T-cell (primary cell): ENCODE data around the gene HS6ST1. TPM values are rescaled to one million over a fixed set of nuclear protein-coding genes. Genes with fewer than 3 reads are reported as not detected.

Experiments used
- ATAC-seq, 4 experiments: fragments of 200-7000 bp in 3 of 4; fragments of 150-1000 bp in 1 of 4; cut with Tn5 transposase; replicated peaks in 1 of 4; 1 replicate in 3 of 4; 2 replicates in 1 of 4; pipeline ENCODE4 v1.10.0; 2021; ENCODE audit warnings: moderate library complexity in 3 of 4, mild to moderate bottlenecking in 2 of 4, moderate number of reproducible peaks in 1 of 4
- CTCF ChIA-PET, 2 donors: fragments of 300-600 bp; sonication (Branson Sonifier 250); formaldehyde crosslinking; loops; one replicate each; lab custom pipeline; 2022; ENCODE audit warnings: antibody characterized with exemption in 2 of 2; lab: Charles Lee
- POLR2A ChIA-PET, 2 donors: fragments of 300-600 bp; sonication (Branson Sonifier 250); formaldehyde crosslinking; loops; one replicate each; lab custom pipeline; 2022; ENCODE audit warnings: antibody characterized with exemption in 2 of 2; lab: Charles Lee
- DNase-seq, 35 experiments: peaks; one replicate each; pipeline versions ENCODE4 v3.0.0 to v3.0.0-alpha.2; 2013 to 2023
- H3K27ac ChIP-seq: one replicate; pipeline ENCODE4 v1.5.1; 2013; ENCODE audit warnings: low read length
- H3K27me3 ChIP-seq, 2 experiments: replicated peaks in 1 of 2; 1 replicate in 1 of 2; 2 replicates in 1 of 2; pipeline versions ENCODE4 v1.6.1 to v1.7.0; 2013; ENCODE audit warnings: low read length in 1 of 2, mixed read lengths in 1 of 2; ENCODE audit not compliant: control insufficient read depth in 2 of 2, insufficient read depth in 2 of 2; ENCODE audit errors: extremely low read depth in 1 of 2
- H3K36me3 ChIP-seq, 2 donors: 1 replicate in 1 of 2; 2 replicates in 1 of 2; pipeline versions ENCODE4 v1.6.1 to v1.7.0; 2013; ENCODE audit warnings: low read length in 1 of 2; ENCODE audit not compliant: control insufficient read depth in 2 of 2, insufficient read depth in 1 of 2; ENCODE audit errors: extremely low read depth in 1 of 2
- H3K4me1 ChIP-seq, 2 experiments: 1 replicate in 1 of 2; 2 replicates in 1 of 2; pipeline versions ENCODE4 v1.6.1 to v1.7.0; 2013; ENCODE audit warnings: low read length in 2 of 2, mixed read lengths in 1 of 2; ENCODE audit not compliant: insufficient read depth in 2 of 2, control insufficient read depth in 1 of 2; ENCODE audit errors: extremely low read depth in 1 of 2
- H3K4me3 ChIP-seq, 2 donors: 1 replicate in 1 of 2; 2 replicates in 1 of 2; pipeline versions ENCODE4 v1.5.1 to v1.7.0; 2013; ENCODE audit warnings: mild to moderate bottlenecking in 2 of 2, low read length in 1 of 2, moderate library complexity in 1 of 2; ENCODE audit not compliant: control insufficient read depth in 1 of 2; ENCODE audit errors: extremely low read depth in 1 of 2
- H3K9me3 ChIP-seq: 2 replicates; pipeline ENCODE4 v1.7.0; 2013
- H3K27ac Mint-ChIP-seq, 2 donors: one replicate each; pipeline ENCODE4 v1.8.0; 2020 to 2021; ENCODE audit warnings: mild to moderate bottlenecking in 2 of 2, mixed read lengths in 2 of 2
- H3K27me3 Mint-ChIP-seq, 2 donors: one replicate each; pipeline ENCODE4 v1.8.0; 2021 to 2022; ENCODE audit warnings: mixed read lengths in 2 of 2
- H3K36me3 Mint-ChIP-seq: one replicate; pipeline ENCODE4 v1.8.0; 2021; ENCODE audit warnings: mixed read lengths
- H3K4me1 Mint-ChIP-seq, 3 donors: one replicate each; pipeline ENCODE4 v1.8.0; 2020 to 2022; ENCODE audit warnings: mixed read lengths in 3 of 3, mild to moderate bottlenecking in 1 of 3
- H3K4me3 Mint-ChIP-seq, 3 donors: one replicate each; pipeline ENCODE4 v1.8.0; 2020 to 2022; ENCODE audit warnings: mild to moderate bottlenecking in 3 of 3, mixed read lengths in 3 of 3, moderate library complexity in 3 of 3
- H3K9me3 Mint-ChIP-seq, 3 donors: one replicate each; pipeline ENCODE4 v1.8.0; 2020 to 2022; ENCODE audit warnings: mixed read lengths in 3 of 3
- WGBS: methylation state at CpG from one replicate; pipeline ENCODE4 v1.1.5; 2013; ENCODE audit warnings: missing lambda C conversion rate; ENCODE audit not compliant: insufficient coverage; 5-methylcytosine and 5-hydroxymethylcytosine counted together
- total RNA-seq, 35 experiments: library from RNA in 6 of 35; stranded (reverse) in 6 of 35; fragments of 120-200 nt in 1 of 35; gene quantifications; one replicate each; pipeline versions ENCODE4 v1.2.1 to v1.2.4 and lab custom pipeline; 2013 to 2026

HS6ST1 gene
- total RNA-seq, 5 donors from 2014 or later (not counting 1 experiment from before 2014, with no cell fraction given), result 7.6 to 15.6 (median 15.4) TPM

GRCh38 chr2:128279786-128280157 lies 38.9 kb downstream of the HS6ST1 start:
- CTCF ChIA-PET, result no interaction called here
- H3K27ac Mint-ChIP-seq, result no peak overlapping the region
- no peak for DNase-seq

GRCh38 chr2:128279009-128279408 lies 39.7 kb downstream of the HS6ST1 start:
- H3K36me3 ChIP-seq, result peaks cover 0 to 11% of the 10 kb centered on the region in 2 donors
- no peaks in the 10 kb centered on the region for H3K9me3 ChIP-seq
- Mint-ChIP-seq H3K4me1 (peaks cover 17 to 33% (median 18%) of the 10 kb centered on the region in 3 donors), H3K36me3 (peaks cover 22% of the 10 kb centered on the region), H3K27ac (no peak overlapping the region), H3K27me3 (no peaks in the 10 kb centered on the region), H3K9me3 (peaks cover 5 to 15% (median 14%) of the 10 kb centered on the region in 3 donors), H3K4me3 (no peak overlapping the region)
- DNase-seq (no peak), ATAC-seq (no peak)
- H3K27ac ChIP-seq, result no peak overlapping the region
- no peaks in the 10 kb centered on the region for H3K27me3 ChIP-seq
- no CpG with 5 or more reads among the region's 7 CpGs for WGBS
- H3K4me1 ChIP-seq, result peaks cover 0 to 48% of the 10 kb centered on the region in 2 experiments
- ChIA-PET CTCF (no interaction called here), POLR2A (no interaction called here)
- H3K4me3 ChIP-seq, result no peak overlapping the region

More at GRCh38 chr2:128279786-128280157, 38.9 kb downstream of the HS6ST1 start:
- Mint-ChIP-seq H3K36me3 (peaks cover 16% of the 10 kb centered on the region), H3K4me3 (no peak overlapping the region), H3K9me3 (peaks cover 0 to 10% (median 10%) of the 10 kb centered on the region in 3 donors), H3K27me3 (no peaks in the 10 kb centered on the region), H3K4me1 (peaks cover 13 to 29% (median 15%) of the 10 kb centered on the region in 3 donors)
- ATAC-seq, result peak in 1 of 4 experiments; percentile 19
- H3K4me3 ChIP-seq, result no peak overlapping the region
- H3K4me1 ChIP-seq, result peaks cover 0 to 40% of the 10 kb centered on the region in 2 experiments
- peaks cover 0 to 11% of the 10 kb centered on the region in 2 donors for H3K36me3 ChIP-seq
- POLR2A ChIA-PET, result no interaction called here
- H3K27ac ChIP-seq, result no peak overlapping the region
- no peaks in the 10 kb centered on the region for H3K27me3 ChIP-seq
- H3K9me3 ChIP-seq, result no peaks in the 10 kb centered on the region
- WGBS, result 64% methylated on average over 7 of the region's 11 CpGs

GRCh38 chr2:128277961-128278681 lies 40.5 kb downstream of the HS6ST1 start:
- Histone ChIP-seq H3K27ac (no peak overlapping the region), H3K4me3 (no peak overlapping the region), H3K4me1 (peaks cover 0 to 52% of the 10 kb centered on the region in 2 experiments), H3K27me3 (no peaks in the 10 kb centered on the region), H3K9me3 (no peaks in the 10 kb centered on the region), H3K36me3 (peaks cover 0 to 11% of the 10 kb centered on the region in 2 donors)
- ChIA-PET CTCF (no interaction called here), POLR2A (no interaction called here)
- Mint-ChIP-seq H3K9me3 (peaks cover 6 to 17% (median 16%) of the 10 kb centered on the region in 3 donors), H3K27me3 (no peaks in the 10 kb centered on the region), H3K4me1 (peaks cover 21 to 36% (median 22%) of the 10 kb centered on the region in 3 donors), H3K27ac (no peak overlapping the region), H3K36me3 (peaks cover 24% of the 10 kb centered on the region), H3K4me3 (no peak overlapping the region)
- ATAC-seq, result no peak
- 88% methylated on average over 14 of the region's 14 CpGs for WGBS
- peak in 1 of 35 experiments; percentile 0 for DNase-seq

- no peaks in the 10 kb centered on the region for H3K9me3 ChIP-seq
- H3K4me1 ChIP-seq, result peaks cover 0 to 53% of the 10 kb centered on the region in 2 experiments
- Mint-ChIP-seq H3K4me3 (no peak overlapping the region), H3K27me3 (no peaks in the 10 kb centered on the region), H3K4me1 (peaks cover 18 to 33% (median 20%) of the 10 kb centered on the region in 3 donors), H3K27ac (no peak overlapping the region), H3K9me3 (peaks cover 6 to 17% (median 16%) of the 10 kb centered on the region in 3 donors), H3K36me3 (peaks cover 24% of the 10 kb centered on the region)
- DNase-seq (peak in 1 of 35 experiments; percentile 1), ATAC-seq (no peak)
- ChIA-PET POLR2A (no interaction called here), CTCF (no interaction called here)
- no peaks in the 10 kb centered on the region for H3K27me3 ChIP-seq
- no peak overlapping the region for H3K27ac ChIP-seq
- no peak overlapping the region for H3K4me3 ChIP-seq
- WGBS, result 85% methylated on average over 14 of the region's 17 CpGs
- peaks cover 0 to 8% of the 10 kb centered on the region in 2 donors for H3K36me3 ChIP-seq
Measured at GRCh38 chr2:128276878-128277675, 41.6 kb downstream of the HS6ST1 start.

GRCh38 chr2:128275498-128276045 lies 43.1 kb downstream of the HS6ST1 start:
- no peaks in the 10 kb centered on the region for H3K27me3 Mint-ChIP-seq
- ATAC-seq, result no peak
- H3K9me3 Mint-ChIP-seq, result peaks cover 6 to 17% (median 16%) of the 10 kb centered on the region in 3 donors
- no peak overlapping the region for H3K4me3 ChIP-seq
- DNase-seq, result peak in 1 of 35 experiments; percentile 10
- peaks cover 0 to 10% of the 10 kb centered on the region in 2 donors for H3K36me3 ChIP-seq
- H3K27ac ChIP-seq, result no peak overlapping the region
- no peak overlapping the region for H3K4me3 Mint-ChIP-seq
- peaks cover 0 to 40% of the 10 kb centered on the region in 2 experiments for H3K4me1 ChIP-seq
- no peaks in the 10 kb centered on the region for H3K27me3 ChIP-seq
- H3K36me3 Mint-ChIP-seq, result peaks cover 24% of the 10 kb centered on the region
- POLR2A ChIA-PET, result no interaction called here
- CTCF ChIA-PET, result no interaction called here
- 91% methylated on average over 7 of the region's 14 CpGs for WGBS
- H3K9me3 ChIP-seq, result no peaks in the 10 kb centered on the region
- peaks cover 10 to 20% (median 10%) of the 10 kb centered on the region in 3 donors for H3K4me1 Mint-ChIP-seq
- peak overlapping the region in 1 of 2 donors; percentile 11 for H3K27ac Mint-ChIP-seq

- ATAC-seq, result no peak
- Histone ChIP-seq H3K27me3 (no peaks in the 10 kb centered on the region), H3K27ac (no peak overlapping the region), H3K9me3 (no peaks in the 10 kb centered on the region), H3K4me3 (no peak overlapping the region), H3K36me3 (peaks cover 0 to 10% of the 10 kb centered on the region in 2 donors), H3K4me1 (peaks cover 0 to 27% of the 10 kb centered on the region in 2 experiments)
- DNase-seq, result no peak
- Mint-ChIP-seq H3K9me3 (peaks cover 6 to 17% (median 16%) of the 10 kb centered on the region in 3 donors), H3K4me1 (peaks cover 8 to 10% (median 8%) of the 10 kb centered on the region in 3 donors), H3K36me3 (peaks cover 24% of the 10 kb centered on the region), H3K4me3 (no peak overlapping the region), H3K27ac (no peak overlapping the region), H3K27me3 (no peaks in the 10 kb centered on the region)
- CTCF ChIA-PET, result no interaction called here
- 96% methylated on average over 4 of the region's 6 CpGs for WGBS
- POLR2A ChIA-PET, result no interaction called here
Measured at GRCh38 chr2:128274218-128274617, 44.5 kb downstream of the HS6ST1 start.
